Measurements from ENCODE around the gene NPW. TPM values are rescaled to one million over a fixed set of nuclear protein-coding genes. Genes with fewer than 3 reads are reported as not detected.

NPW gene
- total and polyA plus RNA-seq, 9 of the 15 experiments (the other 6 are each of a cell fraction or from before 2014, with no cell fraction given): 0.14 to 4.0 (median 2.6) TPM; not detected in 4

DNA sequence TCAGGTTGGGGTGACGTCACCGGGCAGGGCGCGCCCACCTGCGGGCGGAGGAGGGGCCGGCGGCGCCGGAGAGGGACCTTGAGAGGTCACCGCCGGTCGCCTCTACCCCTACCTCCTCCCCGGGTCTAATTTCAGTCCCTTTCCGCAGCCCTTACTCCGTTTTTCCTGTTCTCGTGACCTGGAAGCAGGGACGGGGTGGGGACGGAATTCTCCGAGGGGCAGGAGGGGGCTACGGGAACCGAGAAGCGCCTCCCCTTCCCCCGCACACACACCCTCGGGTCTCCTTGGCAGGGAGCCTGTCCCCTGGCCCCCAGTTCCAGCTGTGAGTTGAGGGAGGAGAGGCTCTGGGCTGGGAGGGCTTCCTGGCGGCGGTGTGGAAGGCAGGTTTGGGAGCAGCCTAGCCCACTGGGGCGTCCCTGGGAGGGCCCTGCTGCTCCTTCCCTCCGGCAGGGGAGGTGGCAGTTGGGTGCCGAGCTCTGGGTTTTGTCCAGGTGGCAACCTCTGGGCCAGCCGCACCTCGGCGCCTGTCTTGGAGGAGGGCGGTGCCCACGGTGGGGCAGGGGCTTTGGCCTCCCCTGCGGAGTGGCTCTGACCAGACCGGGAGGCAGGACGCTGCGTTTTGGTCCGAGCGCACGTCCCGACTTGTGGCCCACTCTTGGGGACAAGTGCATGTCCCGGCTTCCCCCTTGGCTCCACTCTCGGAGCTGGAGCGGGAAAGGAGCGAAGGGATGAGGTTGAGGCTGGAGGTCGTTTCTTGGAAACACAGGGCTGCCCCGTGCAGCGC, 29.0 kb upstream of the NPW start (continued):
- TF ChIP-seq, protein P1, sequence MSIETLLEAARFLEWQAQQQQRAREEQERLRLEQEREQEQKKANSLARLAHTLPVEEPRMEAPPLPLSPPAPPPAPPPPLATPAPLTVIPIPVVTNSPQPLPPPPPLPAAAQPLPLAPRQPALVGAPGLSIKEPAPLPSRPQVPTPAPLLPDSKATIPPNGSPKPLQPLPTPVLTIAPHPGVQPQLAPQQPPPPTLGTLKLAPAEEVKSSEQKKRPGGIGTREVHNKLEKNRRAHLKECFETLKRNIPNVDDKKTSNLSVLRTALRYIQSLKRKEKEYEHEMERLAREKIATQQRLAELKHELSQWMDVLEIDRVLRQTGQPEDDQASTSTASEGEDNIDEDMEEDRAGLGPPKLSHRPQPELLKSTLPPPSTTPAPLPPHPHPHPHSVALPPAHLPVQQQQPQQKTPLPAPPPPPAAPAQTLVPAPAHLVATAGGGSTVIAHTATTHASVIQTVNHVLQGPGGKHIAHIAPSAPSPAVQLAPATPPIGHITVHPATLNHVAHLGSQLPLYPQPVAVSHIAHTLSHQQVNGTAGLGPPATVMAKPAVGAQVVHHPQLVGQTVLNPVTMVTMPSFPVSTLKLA (conservative IDR thresholded peaks at IDR 0.05): 0 out of 4 replicates have a peak, but pooled peaks of 1 of the 2 experiments have one; percentile 18
- TF ChIP-seq NFE2 (IDR thresholded peaks at IDR 0.05; ENCODE audit: low read depth): no peak
- no peak for TF ChIP-seq BDP1 (IDR thresholded peaks at IDR 0.05; ENCODE audit: insufficient read depth, insufficient read length)
- TF ChIP-seq, protein P2, sequence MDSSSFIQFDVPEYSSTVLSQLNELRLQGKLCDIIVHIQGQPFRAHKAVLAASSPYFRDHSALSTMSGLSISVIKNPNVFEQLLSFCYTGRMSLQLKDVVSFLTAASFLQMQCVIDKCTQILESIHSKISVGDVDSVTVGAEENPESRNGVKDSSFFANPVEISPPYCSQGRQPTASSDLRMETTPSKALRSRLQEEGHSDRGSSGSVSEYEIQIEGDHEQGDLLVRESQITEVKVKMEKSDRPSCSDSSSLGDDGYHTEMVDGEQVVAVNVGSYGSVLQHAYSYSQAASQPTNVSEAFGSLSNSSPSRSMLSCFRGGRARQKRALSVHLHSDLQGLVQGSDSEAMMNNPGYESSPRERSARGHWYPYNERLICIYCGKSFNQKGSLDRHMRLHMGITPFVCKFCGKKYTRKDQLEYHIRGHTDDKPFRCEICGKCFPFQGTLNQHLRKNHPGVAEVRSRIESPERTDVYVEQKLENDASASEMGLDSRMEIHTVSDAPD (CRISPR knock-in tag; IDR thresholded peaks at IDR 0.05): no peak
- no peak for TF ChIP-seq SRSF1 (IDR thresholded peaks at IDR 0.05; ENCODE audit: low read depth, low read length)
- TF ChIP-seq TCF7L2 (IDR thresholded peaks at IDR 0.05; ENCODE audit: low read depth, low read length): no peak
- no peak for TF ChIP-seq EHMT2 (IDR thresholded peaks at IDR 0.05)
- no peak for TF ChIP-seq ZNF586 (CRISPR knock-in tag; conservative IDR thresholded peaks at IDR 0.05)
- TF ChIP-seq C11orf30 (IDR thresholded peaks at IDR 0.05; ENCODE audit: low read depth): no peak
- TF ChIP-seq RBM39 (optimal IDR thresholded peaks at IDR 0.05; ENCODE audit: low read depth, low read length): no peak
- no peak for TF ChIP-seq POLR3G (IDR thresholded peaks at IDR 0.05; ENCODE audit: extremely low read depth, insufficient read length, insufficient replicate concordance)
- no peak for TF ChIP-seq NEUROD1 (IDR thresholded peaks at IDR 0.05; ENCODE audit: borderline replicate concordance, low read depth, low read length, partially characterized antibody)
- no peak for TF ChIP-seq RFX7 (CRISPR knock-in tag; IDR thresholded peaks at IDR 0.05)
- TF ChIP-seq MTF1 (CRISPR knock-in tag; IDR thresholded peaks at IDR 0.05; ENCODE audit: borderline replicate concordance): no peak
- no peak for TF ChIP-seq XRCC5 (IDR thresholded peaks at IDR 0.05; ENCODE audit: low read depth, low read length)
- TF ChIP-seq SP1 (CRISPR knock-in tag; IDR thresholded peaks at IDR 0.05): no peak
- no peak for TF ChIP-seq SMAD2 (IDR thresholded peaks at IDR 0.05; ENCODE audit: low read depth, low read length)
- TF ChIP-seq POLR2AphosphoS2 (IDR thresholded peaks at IDR 0.05; ENCODE audit: low read length): no peak
- no peak for TF ChIP-seq ZSCAN29 (IDR thresholded peaks at IDR 0.05)
- TF ChIP-seq ZNF79 (CRISPR knock-in tag; IDR thresholded peaks at IDR 0.05; ENCODE audit: low read depth): no peak
- TF ChIP-seq POLR2H (tag; IDR thresholded peaks at IDR 0.05; ENCODE audit: low read depth): no peak
- no peak for TF ChIP-seq ZNF146 (CRISPR knock-in tag; IDR thresholded peaks at IDR 0.05; ENCODE audit: unreplicated experiment)
- TF ChIP-seq FOSL1 (tag; conservative IDR thresholded peaks at IDR 0.05): no peak
- TF ChIP-seq, protein P3, sequence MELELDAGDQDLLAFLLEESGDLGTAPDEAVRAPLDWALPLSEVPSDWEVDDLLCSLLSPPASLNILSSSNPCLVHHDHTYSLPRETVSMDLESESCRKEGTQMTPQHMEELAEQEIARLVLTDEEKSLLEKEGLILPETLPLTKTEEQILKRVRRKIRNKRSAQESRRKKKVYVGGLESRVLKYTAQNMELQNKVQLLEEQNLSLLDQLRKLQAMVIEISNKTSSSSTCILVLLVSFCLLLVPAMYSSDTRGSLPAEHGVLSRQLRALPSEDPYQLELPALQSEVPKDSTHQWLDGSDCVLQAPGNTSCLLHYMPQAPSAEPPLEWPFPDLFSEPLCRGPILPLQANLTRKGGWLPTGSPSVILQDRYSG (tag; conservative IDR thresholded peaks at IDR 0.05; ENCODE audit: low read depth): no peak

Data from K562 (cell line).